ENCODE measurements around the gene SMU1.

Gene SMU1

GRCh38 chr9:33110686-33111085, 34.2 kb upstream of the SMU1 start:
- no peak for DNase-seq (ENCODE audit: extremely low read depth, low read depth)
- no peak for TF ChIP-seq CTCF (IDR thresholded peaks at IDR 0.05; ENCODE audit: low read depth, low read length)

- no peak for TF ChIP-seq CTCF (IDR thresholded peaks at IDR 0.05; ENCODE audit: low read depth, low read length)
These were observed 33.5 kb upstream of the SMU1 start for GRCh38 chr9:33109850-33110595.

GRCh38 chr9:33109097-33109496, 32.6 kb upstream of the SMU1 start:
- no peak for DNase-seq (ENCODE audit: extremely low read depth, low read depth)
- no peak for TF ChIP-seq CTCF (IDR thresholded peaks at IDR 0.05; ENCODE audit: low read depth, low read length)

More at GRCh38 chr9:33109850-33110595, 33.5 kb upstream of the SMU1 start:
- DNase-seq (ENCODE audit: extremely low read depth, low read depth) = no peak

- DNase-seq (ENCODE audit: extremely low read depth, low read depth) = no peak
- TF ChIP-seq CTCF (IDR thresholded peaks at IDR 0.05; ENCODE audit: low read depth, low read length) = no peak
These were observed 32.0 kb upstream of the SMU1 start for GRCh38 chr9:33108472-33108871.

GRCh38 chr9:33107762-33108161, 31.3 kb upstream of the SMU1 start:
- DNase-seq (ENCODE audit: extremely low read depth, low read depth) = no peak
- no peak for TF ChIP-seq CTCF (IDR thresholded peaks at IDR 0.05; ENCODE audit: low read depth, low read length)

- peak; percentile 66 for DNase-seq (ENCODE audit: extremely low read depth, low read depth)
- TF ChIP-seq CTCF (IDR thresholded peaks at IDR 0.05; ENCODE audit: low read depth, low read length) = no peak; the same call in 1 of the 2 replicates
These were observed 30.6 kb upstream of the SMU1 start for GRCh38 chr9:33106827-33107621.

- TF ChIP-seq CTCF (IDR thresholded peaks at IDR 0.05; ENCODE audit: low read depth, low read length) = no peak
- DNase-seq (ENCODE audit: extremely low read depth, low read depth) = no peak
These were observed 29.9 kb upstream of the SMU1 start for GRCh38 chr9:33106372-33106771.

Measured in AG09319 (cell line).